Measurements from ENCODE around the gene ANXA7.
A peak's percentile ranks its signal among the peaks of the same experiment; 100 is the strongest.

The ANXA7 gene

DNA sequence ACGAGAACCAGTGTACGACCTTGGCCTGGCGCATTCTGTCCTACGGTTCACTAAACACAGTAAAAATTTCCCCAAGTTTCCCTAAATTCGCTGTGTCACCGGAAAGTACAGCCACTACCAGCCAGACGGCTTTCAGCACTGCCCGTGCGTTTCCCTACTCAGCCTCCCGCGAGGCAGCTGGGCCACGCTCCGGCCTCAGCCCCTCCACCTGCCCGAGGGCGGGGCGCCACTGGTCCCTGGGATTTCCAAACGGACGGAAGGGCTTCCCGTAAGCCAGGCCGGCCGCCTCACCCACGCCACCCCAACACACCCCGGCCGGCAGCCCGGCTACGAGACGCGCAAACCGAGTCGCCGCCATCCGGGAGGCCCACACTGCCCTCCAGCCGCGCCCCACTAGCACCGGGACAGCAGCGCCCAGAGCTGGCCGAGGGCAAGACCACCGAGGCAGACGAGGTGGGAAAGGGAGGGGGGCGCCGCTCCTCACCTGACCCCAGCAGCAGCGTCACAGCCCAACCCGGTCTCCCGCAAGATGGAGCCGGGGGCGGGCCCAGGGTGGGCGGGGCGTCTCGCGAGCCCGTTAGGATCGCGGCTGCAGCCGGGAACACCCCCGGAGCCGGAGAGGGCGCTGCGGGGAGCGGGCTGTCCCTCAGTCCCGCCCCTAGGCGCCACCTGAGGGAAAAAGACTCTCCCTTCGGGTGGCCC is at the start of gene ANXA7:
Gene ANXA7, minus strand, starts transcription at position 531 of the 702 bp plus-strand sequence. CDS start 13,202 bp downstream, outside the sequence.
- peak; percentile 91 for DNase-seq

DNA sequence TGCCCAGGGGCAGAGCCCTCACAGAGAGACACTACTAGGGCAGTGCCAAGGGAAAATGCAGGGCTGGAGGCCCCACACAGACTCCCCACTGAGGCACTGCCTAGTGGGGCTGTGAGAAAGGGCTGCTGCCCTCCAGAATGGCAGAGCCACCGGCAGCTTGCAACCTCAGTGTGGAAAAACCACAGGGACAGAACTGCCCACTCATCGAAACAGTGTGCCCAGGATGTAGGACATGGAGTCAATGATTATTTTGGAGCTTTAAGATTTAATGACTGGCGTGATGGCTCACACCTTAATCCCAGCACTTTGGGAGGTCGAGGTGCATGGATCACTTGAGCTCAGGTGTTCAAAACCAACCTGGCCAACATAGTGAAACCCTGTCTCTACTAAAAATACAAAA is 47.0 kb upstream of the ANXA7 start:
- DNase-seq, result no peak

DNA sequence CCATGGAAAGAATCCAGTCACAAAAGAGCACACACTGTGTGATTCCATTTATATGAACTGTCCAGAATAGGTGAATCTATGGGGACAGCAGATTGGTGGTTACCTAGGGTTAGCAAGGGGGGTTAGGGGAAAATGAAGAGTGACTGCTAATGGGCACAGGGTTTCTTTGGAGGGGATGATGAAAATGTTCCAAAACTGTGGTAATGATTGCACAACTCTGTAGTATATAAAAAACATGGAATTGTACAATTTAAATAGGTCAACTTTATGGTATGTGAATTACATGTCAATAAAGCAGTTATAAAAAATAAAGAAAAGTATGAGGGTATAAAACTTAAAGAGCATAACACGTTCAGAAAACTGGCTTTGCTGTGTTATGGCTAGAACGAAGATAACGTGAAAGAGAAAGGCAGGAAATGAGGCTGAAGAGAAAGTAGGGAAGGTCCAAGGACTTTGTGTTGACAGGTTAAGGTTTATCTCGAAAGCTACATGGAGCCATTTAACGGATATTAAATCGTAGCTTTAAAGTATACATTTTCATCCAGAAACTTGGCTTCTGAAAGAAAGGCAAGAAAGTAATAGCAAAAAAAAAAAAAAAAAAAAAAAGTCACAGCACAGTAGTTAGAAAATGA is 45.9 kb upstream of the ANXA7 start:
- no peak for DNase-seq

DNA sequence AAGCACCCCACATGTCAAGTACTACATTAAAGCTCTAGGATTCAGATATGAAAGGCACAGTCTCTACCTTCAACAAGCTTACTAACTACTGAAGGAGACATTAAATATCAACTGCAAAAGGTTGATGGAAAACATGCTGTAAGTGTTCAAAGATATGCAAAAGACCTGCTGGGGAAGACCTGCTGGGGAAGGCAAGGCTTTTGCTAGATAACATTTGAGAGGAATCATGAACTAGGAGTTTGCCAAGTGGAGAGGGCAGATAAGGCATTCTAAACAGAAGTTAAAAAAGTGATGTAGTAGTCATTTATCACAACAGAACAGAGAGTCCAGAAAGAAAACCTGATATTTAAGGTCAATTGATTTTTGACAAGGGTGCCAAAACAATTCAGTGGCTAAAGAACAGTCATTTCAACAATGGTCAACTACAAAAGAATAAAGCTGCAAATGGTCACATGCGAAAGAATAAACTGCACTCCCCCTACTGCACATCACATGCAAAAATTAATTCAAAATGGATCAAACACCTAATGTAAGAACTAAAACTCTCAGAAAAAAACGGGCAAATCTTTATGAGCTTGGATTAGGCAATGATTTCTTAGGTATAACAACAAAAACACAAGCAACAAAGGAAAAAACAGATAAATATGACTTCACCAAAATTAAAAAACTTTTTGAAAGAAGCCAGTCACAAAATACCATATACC is 42.5 kb upstream of the ANXA7 start:
- DNase-seq, result no peak

DNA sequence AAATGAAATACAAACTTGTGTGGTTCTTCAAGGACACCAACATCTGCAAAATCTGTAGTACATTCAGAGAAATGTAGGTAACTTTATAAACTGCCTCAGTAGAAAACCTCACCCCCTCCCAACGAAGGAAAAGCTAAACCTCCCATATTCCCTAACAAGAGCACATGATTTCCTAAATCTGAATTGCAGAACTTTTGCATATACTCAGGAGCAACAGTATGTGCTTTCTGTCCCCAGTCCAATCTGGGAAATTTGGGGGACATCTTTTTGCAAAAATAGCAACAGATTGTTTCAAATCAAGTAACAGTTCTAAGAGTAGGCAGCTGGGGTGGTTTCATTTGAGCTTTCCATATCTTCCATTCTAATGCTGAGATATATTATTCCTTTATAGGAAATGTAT is 35.3 kb upstream of the ANXA7 start:
- no peak for DNase-seq

DNA sequence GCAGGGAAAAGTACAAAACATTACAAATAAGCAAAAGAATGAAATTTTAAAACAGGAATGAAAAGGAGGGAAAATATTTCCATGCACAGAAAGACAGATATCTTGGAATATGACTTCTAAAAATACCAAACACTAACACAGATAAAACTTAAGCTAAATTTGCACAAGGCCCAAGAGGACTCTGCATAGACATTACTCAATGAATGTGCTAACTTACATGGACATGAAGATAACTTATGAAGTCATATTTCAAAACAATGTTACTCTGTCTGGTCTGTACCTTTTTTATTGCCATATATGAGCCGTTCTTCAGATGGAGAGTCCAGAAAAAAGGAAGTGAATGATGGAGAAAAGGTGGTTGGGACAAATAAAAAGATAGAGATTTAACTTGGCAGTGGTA is 34.5 kb upstream of the ANXA7 start:
- DNase-seq, result no peak

DNA sequence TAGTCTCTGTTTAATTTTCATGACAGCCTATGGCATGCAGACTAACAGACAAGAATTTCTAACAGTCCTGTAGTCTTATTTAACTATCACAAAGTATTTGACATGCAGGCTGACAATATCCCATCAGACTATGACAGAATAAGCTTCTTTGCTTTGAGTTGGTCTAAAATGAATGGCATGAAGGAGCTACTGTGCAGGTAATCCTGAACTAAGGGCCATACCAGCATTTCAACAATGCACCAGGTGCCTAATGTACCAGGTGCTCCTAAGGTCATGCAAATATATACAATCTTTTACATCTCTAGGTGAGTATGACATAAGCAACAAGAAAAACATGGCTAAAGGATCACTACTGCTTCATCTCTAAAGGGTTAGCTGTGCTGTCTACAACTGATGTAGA is 33.1 kb upstream of the ANXA7 start:
- no peak for DNase-seq

DNA sequence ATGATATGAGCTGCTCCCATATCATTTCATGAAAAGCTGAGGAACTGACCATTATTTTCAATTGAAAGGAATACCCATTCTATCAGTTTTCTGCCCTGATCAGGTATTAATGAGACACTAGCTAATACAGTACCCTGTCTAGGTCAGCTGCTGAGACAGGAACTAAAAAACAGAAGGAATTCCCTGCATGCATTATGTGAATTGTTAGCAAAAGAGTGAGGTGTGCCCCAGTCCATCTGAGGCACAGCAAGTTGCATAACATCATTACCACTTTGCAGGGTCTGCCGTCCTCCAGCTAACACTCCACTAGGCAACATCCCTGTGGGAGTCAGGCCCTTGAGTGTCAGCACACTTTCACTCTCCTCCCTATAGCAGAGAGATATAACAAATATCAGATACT is 30.6 kb upstream of the ANXA7 start:
- no peak for DNase-seq

DNA sequence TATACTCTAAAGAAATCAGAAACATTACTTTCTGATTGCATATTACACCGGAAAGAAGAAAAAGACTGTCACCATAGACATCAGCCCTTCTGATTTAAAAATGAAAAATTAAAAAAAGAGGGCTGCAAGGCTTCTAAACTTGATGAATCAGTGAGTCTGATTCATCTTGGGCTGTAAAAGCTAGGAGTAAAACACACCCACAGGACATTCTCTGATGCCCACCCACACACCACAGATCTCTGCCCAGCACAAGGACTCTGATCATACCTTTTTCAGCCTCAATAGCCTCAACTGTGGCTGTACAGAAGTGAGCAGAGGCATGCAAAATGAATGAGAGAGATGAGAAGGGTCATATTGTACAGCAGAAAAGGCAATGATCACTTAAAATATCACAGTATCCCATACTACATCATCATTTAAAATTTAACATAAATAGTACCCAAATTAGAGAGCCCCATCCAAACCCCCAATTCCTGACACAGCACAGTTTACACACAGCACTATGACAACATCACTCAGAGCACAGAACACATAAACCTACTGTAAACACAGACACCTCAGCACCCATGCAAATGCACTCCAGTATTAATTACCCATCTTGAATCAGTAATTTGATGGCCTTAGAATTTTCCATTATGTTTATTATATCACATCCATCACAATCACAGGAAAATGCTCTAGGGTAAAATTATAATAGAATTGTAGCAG is 25.9 kb upstream of the ANXA7 start:
- DNase-seq, result no peak

DNA sequence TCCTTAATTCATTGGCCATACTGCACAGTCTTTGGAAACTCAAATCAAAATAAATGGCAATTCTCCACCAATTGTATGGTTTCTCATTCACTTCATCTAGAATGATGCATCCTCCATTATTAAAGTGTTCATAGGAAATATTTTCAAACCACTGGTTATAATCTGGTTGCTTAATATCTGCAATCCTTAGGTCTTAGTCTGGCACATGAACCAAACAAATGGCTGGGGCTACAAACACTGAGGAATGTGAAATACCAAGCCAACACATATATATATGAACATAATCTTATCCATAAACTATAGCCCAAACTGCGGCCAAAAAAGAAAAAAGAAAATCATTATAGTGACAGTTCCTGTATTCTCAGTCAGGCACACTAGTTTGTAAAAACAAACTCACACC is 25.2 kb upstream of the ANXA7 start:
- no peak for DNase-seq

DNA sequence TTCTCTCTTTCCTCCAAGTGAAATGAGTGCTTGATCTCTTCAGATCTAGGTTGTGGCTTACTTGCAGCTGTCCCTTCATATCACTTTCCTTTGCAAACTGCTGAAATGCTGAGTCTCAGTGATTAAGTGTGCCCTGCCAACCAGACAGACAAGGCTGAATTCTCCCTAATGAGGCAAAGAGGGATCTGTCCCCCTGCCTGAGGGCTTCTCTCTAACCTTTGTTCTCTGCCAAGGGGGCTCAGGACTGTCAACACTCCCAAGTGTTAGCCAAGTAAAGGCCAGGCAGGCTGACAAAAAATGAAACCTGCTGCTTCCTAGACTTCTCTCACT is 19.6 kb upstream of the ANXA7 start, which contains the start of gene MSS51:
Gene MSS51, minus strand, starts transcription at position 24 of the 330 bp plus-strand sequence. CDS start 5,277 bp downstream, outside the sequence.
- no peak for DNase-seq

DNA sequence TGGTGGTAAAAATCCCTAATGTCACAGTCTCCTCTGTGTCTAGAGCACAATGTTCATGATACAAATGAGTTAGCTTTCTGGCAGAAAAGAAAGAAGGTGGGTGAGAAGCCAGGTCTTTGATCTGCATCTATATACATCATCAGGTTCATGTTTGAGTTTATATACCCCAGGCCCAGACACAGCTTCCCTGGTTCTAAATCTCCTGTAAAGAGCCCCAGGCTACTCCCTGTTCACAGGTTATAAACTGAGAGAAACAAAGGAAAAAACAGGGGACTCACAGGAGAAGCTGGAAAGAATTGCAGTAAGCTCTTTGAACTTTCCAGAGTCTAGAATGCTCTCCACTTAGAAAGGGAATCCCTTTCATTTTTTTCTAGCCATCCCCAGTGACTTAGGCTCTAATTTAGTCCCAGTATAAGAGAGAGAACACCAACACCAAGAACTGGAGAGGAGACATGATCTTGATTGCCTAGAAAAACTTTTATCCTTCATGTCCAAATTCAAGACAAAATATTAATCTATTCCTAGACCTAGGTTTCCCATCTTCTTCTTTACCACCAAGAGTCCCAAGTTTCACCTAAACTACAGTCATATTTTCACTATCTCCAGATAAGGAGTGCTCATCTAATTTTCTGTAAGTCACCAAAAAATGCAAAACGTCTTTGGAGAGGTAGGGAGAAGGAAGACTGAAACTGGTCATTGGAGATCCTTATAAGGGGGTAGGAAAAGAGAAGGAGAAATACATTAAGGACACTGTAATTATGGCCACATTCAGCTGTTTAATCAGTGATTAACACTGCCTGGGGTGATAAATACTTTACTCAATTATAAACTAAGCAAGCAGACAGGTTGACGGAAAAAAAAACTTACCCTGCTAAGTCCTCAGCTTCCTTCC is 19.0 kb upstream of the ANXA7 start:
- DNase-seq, result no peak

DNA sequence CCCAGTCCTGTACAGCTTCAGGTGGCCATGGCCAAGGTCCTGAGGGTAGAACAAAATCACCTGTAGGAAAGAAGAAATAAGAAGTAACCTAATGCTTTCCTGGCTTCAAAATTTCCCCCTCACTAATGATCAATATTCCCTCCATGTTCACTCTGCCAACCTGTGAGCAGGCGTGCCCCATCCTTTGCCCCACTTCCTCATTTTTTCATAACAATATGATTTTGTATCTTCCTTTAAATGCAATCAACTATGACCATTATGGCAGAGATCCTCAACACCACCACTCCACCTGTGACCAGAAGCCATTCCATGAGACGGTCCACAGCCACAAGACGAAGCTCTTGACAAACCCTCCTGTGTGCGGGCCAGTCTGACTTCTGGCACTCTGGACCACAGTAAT is 12.5 kb upstream of the ANXA7 start:
- DNase-seq, result no peak

DNA sequence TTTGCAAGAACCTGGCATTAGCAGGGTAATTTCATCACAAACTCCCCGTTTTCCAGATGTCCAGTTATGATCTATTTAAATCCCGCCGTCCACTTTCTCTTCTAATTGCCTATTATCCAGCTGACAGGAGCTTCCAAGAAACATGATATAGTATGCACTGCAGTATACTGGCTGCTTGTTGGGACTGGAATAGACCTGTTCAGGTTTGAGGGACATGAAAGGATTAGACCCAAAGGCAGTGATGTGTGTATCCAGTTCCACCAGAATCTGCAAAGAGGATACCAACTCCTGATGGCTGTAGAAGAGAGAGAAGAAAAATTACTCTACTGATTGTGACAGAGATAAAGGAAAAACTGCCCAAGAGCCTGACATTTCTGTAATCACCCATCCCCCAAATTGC is 10.6 kb upstream of the ANXA7 start:
- DNase-seq, result no peak

DNA sequence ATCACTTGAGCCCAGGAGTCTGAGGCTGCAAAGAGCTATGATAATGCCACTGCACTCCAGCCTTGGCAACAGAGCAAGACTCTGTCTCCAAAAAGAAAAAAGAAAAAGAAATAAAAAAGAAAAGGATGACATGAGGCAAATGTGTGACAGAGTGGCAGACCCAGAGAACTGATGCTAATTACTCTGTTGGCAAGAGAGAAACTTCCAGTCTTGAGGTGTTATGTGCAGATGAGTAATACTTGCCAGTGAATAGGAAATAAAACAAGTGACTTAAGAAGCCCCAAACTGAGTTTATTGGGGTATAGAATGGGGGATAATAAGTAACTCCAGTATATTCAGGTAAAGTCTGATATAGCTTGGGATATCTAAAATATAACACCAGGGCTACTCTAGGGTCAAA is 9.5 kb upstream of the ANXA7 start:
- DNase-seq, result no peak

DNA sequence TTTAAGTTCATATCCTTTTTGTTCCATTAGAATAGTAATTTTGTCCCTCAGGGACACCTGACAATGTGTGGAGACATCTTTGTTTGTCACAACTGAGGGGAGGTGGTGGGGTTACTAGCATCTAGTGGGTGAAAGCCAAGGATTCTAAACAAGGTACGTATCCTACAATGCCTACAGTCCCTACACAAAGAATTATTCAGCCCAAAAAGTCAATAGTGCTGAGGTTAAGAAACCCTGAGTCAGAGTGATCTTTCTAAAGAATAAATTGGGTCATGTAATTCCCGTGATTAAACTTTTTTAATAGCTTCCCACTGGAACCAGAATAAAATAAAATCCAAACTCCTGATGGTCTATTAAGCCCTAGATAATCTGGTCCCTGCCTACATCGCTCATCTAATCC is 2.7 kb upstream of the ANXA7 start:
- DNase-seq, result no peak

DNA sequence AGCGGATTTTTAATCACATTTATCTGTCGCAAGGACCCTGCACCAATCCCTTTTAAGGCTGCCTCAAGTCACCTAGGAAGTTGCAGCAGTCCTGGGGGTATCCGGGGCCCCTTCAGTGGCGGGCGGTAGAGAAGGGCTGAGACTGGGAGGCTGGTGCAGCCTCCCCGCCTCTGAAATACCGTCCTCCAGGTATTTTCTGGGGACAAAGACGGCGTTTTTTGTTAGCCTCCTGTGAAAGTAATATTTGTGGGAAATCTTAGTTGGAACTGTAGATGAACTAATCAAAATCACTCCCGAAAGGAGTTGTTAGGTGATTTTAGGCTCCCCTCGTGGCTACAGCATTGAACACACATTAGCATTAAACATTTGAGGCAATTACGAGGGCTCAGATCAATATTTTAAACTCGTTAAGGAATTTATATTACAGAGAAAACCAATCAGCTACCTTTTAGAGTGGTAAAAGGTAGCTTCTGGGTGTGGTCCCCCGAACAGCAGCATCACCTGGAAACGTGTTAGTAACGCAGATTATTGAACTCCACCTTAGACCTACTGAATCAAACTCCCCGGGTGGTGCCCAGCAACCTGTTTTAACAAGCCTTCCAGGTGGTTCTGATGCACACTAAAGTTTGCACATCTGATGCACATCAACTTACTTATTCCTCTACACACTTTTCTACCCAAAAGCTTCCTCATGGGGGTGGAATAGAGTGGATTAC is 530 bp upstream of the ANXA7 start:
- no peak for DNase-seq

DNA sequence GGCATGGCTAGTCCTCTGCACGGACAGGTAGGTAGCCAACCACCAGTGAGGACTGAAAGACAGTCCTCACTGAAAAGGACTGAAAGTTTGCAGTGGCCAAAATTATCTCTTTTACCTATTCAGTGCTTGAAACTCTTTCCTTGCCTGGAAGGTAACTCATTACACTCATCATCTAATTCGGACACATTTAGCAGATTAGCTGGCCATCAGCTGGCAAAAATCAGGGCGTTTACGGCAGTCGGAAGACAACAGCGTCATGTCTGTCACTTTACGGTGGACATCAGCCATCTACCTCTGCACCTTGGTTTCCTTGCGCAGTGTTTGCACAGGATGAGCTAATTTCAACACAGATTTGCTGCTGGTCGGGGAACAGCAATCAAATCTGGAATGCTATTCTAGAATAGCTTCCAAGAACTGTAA is 740 bp downstream of the ANXA7 start:
- DNase-seq, result no peak

DNA sequence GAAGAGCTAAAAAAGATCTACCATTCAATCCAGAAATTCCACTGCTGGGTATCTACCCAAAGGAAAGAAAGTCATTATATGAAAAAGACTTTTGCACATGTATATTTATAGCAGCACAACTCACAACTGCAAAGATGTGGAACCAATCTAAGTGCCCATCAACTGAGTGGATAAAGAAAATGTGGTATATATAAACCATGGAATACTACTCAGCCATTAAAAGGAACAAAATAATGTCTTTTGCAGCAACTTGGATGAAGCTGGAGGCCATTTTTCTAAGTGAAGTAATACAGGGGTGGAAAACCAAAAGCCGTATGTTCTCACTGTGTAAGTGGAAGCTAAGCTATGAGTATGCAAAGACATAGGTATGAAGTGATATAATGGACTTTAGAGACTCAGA is 3.0 kb downstream of the ANXA7 start:
- DNase-seq, result no peak

DNA sequence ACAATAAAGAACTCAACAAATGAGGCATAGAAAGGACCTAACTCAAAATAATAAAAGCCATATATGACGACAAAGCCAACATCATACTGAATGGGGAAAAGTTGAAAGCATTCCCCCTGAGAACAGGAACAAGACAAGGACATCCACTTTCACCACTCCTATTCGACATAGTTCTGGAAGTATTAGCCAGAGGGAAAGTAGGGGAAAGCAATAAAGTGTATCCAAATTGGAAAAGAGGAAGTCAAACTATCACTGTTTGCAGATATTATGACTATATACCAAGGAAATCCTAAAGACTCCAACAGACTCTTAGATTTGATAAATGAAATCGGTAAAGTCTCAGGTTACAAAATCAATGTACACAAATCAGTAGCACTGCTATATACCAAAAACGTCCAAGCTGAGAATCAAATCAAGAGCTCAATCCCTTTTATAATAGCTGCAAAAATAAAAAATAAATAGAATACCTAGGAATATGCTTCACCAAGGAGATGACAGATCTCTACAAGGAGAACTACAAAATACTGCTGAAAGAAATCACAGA is 4.8 kb downstream of the ANXA7 start:
- DNase-seq, result no peak

DNA sequence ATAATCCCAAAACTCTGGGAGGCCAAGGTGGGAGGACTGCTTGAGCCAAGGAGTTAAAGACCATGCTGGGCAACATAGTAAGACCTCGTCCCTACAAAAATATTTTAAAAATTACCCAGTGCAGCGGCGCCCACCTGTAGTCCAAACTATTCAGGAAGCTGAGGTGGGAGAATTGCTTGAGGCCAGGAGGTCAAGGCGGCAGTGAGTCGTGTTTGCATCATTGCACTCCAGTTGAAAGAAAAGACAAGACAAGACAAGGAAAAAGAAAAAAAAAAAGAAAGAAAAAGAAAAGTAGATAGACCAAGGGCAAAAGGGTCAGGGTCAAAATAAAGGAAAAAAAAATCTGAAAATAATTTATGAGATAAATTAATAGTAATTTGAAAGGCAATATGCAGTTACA is 5.8 kb downstream of the ANXA7 start:
- DNase-seq, result no peak

DNA sequence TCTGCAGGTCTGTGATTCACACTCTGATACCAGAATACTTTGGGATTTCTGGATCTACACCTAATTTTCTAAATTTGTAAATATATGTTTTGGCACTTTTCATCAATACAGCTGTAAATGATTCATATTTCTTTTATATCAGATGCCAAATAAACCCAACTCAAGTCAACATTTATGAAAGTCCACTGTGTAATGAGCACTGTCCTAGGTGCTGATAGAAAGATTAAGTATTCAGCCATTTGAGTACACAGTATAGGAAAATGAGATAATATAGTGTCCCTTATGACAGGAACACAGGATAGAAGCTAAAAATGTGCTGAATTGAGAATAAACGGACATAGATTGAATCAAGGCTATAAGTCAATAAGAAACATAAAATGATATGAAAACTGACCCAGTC is 6.4 kb downstream of the ANXA7 start:
- no peak for DNase-seq

All from CD4-positive, alpha-beta T cell treated with Interleukin-15 for 1 hour (primary cell).